ENCODE measurements around the gene TMEM26. TPM values are rescaled to one million over a fixed set of nuclear protein-coding genes. Genes with fewer than 3 reads are reported as not detected.

Gene TMEM26
- total RNA-seq, 4 donors from 2014 or later = 0.03 to 0.07 TPM; not detected in 2

DNA sequence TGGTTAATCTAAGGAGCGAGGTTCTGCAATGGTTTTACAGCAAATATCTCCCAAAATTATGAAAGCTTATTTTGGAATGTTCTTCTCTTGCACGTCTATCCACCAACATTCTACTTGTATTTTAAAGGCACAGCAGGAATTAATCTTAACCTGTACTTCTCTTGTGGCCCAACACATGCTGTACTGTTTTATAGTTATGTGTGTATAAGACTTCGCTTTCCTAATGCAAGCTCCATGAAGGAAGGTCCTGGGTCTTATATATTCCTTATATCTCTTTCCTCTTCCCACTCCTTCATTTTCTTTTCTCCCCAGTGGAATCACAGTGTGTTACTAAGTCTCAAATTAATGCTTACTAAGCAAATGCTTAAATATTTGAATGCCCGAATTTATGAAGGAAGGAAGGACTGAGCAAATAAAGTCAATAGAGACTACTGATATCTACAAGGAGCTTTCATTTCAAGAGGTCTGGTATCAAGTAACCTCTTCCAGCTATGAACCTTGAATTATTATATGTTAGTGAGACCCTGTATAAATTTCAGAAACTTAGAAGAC, 14.0 kb downstream of the TMEM26 start:
- intact Hi-C loops (cut with DNase I; ENCODE audit: low total_unique reads) = no loop called here
- WGBS, 2 donors = 73 to 79% methylated on average over 4 of the region's 4 CpGs
- TF ChIP-seq POLR2A (IDR thresholded peaks at IDR 0.05) = no peak
- TF ChIP-seq, protein P1, sequence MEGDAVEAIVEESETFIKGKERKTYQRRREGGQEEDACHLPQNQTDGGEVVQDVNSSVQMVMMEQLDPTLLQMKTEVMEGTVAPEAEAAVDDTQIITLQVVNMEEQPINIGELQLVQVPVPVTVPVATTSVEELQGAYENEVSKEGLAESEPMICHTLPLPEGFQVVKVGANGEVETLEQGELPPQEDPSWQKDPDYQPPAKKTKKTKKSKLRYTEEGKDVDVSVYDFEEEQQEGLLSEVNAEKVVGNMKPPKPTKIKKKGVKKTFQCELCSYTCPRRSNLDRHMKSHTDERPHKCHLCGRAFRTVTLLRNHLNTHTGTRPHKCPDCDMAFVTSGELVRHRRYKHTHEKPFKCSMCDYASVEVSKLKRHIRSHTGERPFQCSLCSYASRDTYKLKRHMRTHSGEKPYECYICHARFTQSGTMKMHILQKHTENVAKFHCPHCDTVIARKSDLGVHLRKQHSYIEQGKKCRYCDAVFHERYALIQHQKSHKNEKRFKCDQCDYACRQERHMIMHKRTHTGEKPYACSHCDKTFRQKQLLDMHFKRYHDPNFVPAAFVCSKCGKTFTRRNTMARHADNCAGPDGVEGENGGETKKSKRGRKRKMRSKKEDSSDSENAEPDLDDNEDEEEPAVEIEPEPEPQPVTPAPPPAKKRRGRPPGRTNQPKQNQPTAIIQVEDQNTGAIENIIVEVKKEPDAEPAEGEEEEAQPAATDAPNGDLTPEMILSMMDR (IDR thresholded peaks at IDR 0.05) = no peak
- no peak overlapping the region for H3K4me3 ChIP-seq (ENCODE audit: low read depth, poor library complexity, severe bottlenecking)
- no peak for DNase-seq (ENCODE audit: low spot score in 2 of 2)

DNA sequence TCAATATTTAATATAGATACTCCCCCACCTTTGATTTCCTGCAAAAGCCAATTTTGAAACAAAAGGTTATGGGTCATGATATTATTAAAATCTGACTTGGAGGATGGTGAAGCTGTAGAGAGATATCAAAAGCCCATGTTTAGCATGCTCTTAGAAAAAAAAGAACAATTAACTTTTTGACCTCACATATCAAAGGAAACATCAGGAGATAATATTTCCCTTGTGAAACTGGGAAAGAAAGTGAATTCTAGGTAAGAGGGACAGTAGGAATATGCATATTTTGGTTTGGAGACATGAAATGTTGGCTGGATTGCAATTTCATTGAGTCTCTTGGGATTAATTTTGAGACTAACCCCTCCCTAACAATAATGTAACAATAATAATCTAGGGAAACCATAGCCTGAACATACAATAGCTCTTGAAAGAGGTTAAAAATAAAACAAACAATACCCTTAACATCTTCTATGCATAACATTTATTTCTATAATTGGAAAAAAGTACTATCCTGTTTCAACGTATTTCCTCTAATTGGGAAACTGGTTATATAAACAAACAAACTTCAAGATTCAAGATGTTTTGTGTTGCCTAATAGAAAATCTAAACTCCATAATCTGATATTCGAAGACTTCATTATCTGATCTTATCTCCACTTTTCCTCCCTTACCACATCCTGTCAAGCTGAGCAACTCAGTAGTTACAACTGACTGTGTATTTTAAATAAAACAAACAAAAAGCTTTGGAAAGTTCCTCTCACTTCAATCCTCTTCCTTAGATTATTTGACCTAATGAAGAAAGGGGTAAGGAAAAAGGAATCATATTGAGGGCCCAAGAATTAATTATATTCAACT, 14.8 kb downstream of the TMEM26 start:
- 33 to 36% methylated on average over 2 of the region's 2 CpGs for WGBS, 2 donors
- no peak for DNase-seq (ENCODE audit: low spot score in 2 of 2)

DNA sequence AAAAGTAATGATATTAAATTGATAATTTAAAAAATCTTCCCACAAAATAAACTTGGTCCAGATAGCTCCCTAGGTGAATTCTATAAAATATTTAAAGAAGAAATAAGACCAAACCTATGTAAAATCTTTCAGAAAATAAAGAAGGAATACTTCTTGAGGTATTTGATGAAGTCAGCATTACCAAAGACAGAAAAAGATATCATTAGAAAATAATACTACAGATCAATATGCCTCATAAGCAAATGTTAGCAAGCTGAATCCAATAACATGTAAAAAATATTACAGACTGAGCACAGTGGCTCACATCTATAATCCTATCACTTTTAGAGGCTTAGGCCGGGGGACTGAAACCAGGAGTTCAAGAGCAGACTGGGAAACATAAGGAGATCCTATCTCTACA, 30.0 kb downstream of the TMEM26 start:
- no peak for DNase-seq (ENCODE audit: low spot score in 2 of 2)
- 81 to 92% methylated on average over 1 of the region's 1 CpG for WGBS, 2 donors
- H3K4me3 ChIP-seq (ENCODE audit: low read depth, poor library complexity, severe bottlenecking) = no peak overlapping the region
- intact Hi-C loops (cut with DNase I; ENCODE audit: low total_unique reads) = no loop called here
- no peak for TF ChIP-seq POLR2A (IDR thresholded peaks at IDR 0.05)
- TF ChIP-seq, protein P1 (IDR thresholded peaks at IDR 0.05) = no peak

More for the DNA sequence above, 14.8 kb downstream of the TMEM26 start:
- intact Hi-C loops (cut with DNase I; ENCODE audit: low total_unique reads) = no loop called here
- TF ChIP-seq, protein P1 (IDR thresholded peaks at IDR 0.05) = no peak
- no peak for TF ChIP-seq POLR2A (IDR thresholded peaks at IDR 0.05)
- no peak overlapping the region for H3K4me3 ChIP-seq (ENCODE audit: low read depth, poor library complexity, severe bottlenecking)

DNA sequence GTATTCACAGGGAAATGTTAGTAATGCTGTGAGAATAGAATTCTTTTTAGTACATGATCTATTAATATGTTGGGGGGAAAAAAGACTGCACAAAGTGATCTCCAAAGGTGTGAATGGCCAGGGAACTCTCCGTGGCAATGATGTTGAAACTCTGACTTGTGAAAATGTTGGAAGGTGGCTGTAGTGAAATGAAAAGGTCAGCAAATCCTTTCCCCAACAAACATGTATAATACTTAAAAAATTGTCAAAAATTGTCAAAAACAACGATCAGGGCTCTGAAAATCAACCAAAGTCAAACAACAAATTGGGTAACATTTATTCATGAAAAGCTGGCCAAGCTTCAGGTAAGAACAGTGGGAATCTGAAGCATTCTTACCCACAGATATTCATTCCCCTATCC, 35.5 kb downstream of the TMEM26 start:
- no peak for DNase-seq (ENCODE audit: low spot score in 2 of 2)
- TF ChIP-seq, protein P1 (IDR thresholded peaks at IDR 0.05) = no peak
- no peak for TF ChIP-seq POLR2A (IDR thresholded peaks at IDR 0.05)
- H3K4me3 ChIP-seq (ENCODE audit: low read depth, poor library complexity, severe bottlenecking) = no peak overlapping the region
- WGBS, 2 donors = 78 to 82% methylated on average over 2 of the region's 2 CpGs
- intact Hi-C loops (cut with DNase I; ENCODE audit: low total_unique reads) = no loop called here

DNA sequence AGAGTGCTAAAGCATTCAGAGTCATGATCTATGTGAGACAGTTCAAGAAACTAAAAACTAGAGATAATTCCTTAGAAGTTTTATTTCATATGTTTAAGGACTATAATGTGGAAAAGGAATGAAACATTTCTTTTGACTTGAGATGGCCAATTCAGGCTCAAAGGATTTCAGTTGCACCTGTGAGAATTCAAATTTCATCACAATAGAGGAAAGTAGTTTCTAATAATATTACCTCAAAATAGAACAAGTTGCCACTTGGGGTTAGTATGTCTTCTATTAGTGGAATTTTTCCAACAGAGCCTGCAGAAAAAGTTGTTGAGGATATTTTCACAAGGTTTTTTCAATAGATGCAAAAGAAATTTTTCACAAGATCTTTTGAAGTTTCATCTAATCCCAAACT, 37.4 kb downstream of the TMEM26 start:
- DNase-seq (ENCODE audit: low spot score in 2 of 2) = no peak
- no peak overlapping the region for H3K4me3 ChIP-seq (ENCODE audit: low read depth, poor library complexity, severe bottlenecking)
- intact Hi-C loops (cut with DNase I; ENCODE audit: low total_unique reads) = no loop called here
- TF ChIP-seq, protein P1 (IDR thresholded peaks at IDR 0.05) = no peak
- TF ChIP-seq POLR2A (IDR thresholded peaks at IDR 0.05) = no peak
